Keratinocyte (primary cell): ENCODE data around the gene SHC3. TPM values are rescaled to one million over a fixed set of nuclear protein-coding genes. Genes with fewer than 3 reads are reported as not detected.

Experiments used
- DNase-seq: peaks from one replicate; pipeline ENCODE4 v3.0.0-alpha.2; 2011; ENCODE audit warnings: low read depth, missing footprints, low spot score
- FAIRE-seq: peaks from 2 replicates; lab custom pipeline; 2011; peaks lifted over from hg19 to GRCh38; lab: Jason Lieb, UNC
- H2AFZ ChIP-seq: 2 replicates; pipeline ENCODE4 v1.6.0; 2012; ENCODE audit warnings: low read length, control low read depth, inconsistent platforms; ENCODE audit not compliant: control insufficient read depth
- H3K27ac ChIP-seq: 2 replicates; pipeline ENCODE4 v1.5.1; 2011; ENCODE audit warnings: low read length; ENCODE audit not compliant: control insufficient read depth, insufficient read depth
- H3K27me3 ChIP-seq: 3 replicates; pipeline ENCODE4 v1.6.0; 2011; ENCODE audit warnings: low read length; ENCODE audit not compliant: control insufficient read depth, insufficient read depth; ENCODE audit errors: extremely low read depth
- H3K36me3 ChIP-seq, 2 experiments: 2 replicates in 1 of 2; 3 replicates in 1 of 2; pipeline ENCODE4 v1.5.1; 2011; ENCODE audit warnings: low read length in 2 of 2, mild to moderate bottlenecking in 1 of 2; ENCODE audit not compliant: control insufficient read depth in 2 of 2, insufficient read depth in 2 of 2; ENCODE audit errors: extremely low read depth in 1 of 2
- H3K4me1 ChIP-seq: 3 replicates; pipeline ENCODE4 v1.5.1; 2011; ENCODE audit warnings: low read length; ENCODE audit not compliant: control insufficient read depth, insufficient read depth; ENCODE audit errors: extremely low read depth
- H3K4me2 ChIP-seq: 3 replicates; pipeline ENCODE4 v1.6.0; 2011; ENCODE audit warnings: low read depth, low read length; ENCODE audit not compliant: control insufficient read depth, insufficient read depth; ENCODE audit errors: extremely low read depth
- H3K4me3 ChIP-seq, 3 experiments: fragments of 200-600 bp in 1 of 3; sonication (generic) in 1 of 3; 2 replicates in 2 of 3; 3 replicates in 1 of 3; pipeline ENCODE4 v1.5.1; 2011 to 2016; ENCODE audit warnings: low read length in 3 of 3, mild to moderate bottlenecking in 3 of 3, control low read depth in 2 of 3, inconsistent platforms in 1 of 3, low read depth in 1 of 3, mixed read lengths in 1 of 3, mixed run types in 1 of 3, moderate library complexity in 1 of 3; ENCODE audit not compliant: control insufficient read depth in 2 of 3, insufficient read depth in 2 of 3; ENCODE audit errors: extremely low read depth in 1 of 3
- H3K79me2 ChIP-seq: 2 replicates; pipeline ENCODE4 v1.6.0; 2012; ENCODE audit warnings: low read length; ENCODE audit not compliant: control insufficient read depth, insufficient read depth
- H3K9ac ChIP-seq: 3 replicates; pipeline ENCODE4 v1.6.0; 2011; ENCODE audit warnings: low read length; ENCODE audit not compliant: control insufficient read depth, insufficient read depth; ENCODE audit errors: extremely low read depth
- H3K9me1 ChIP-seq: 3 replicates; pipeline ENCODE4 v1.6.0; 2011; ENCODE audit warnings: low read length; ENCODE audit not compliant: control insufficient read depth, insufficient read depth; ENCODE audit errors: extremely low read depth
- H3K9me3 ChIP-seq: 2 replicates; pipeline ENCODE4 v1.5.1; 2012; ENCODE audit warnings: low read depth, low read length; ENCODE audit not compliant: control insufficient read depth
- H4K20me1 ChIP-seq: 3 replicates; pipeline ENCODE4 v1.6.0; 2011; ENCODE audit warnings: low read length; ENCODE audit not compliant: control insufficient read depth, insufficient read depth; ENCODE audit errors: extremely low read depth
- CTCF ChIP-seq, 3 experiments: IDR thresholded peaks in 1 of 3; conservative IDR thresholded peaks in 1 of 3; optimal IDR thresholded peaks in 1 of 3; 2 replicates in 2 of 3; 3 replicates in 1 of 3; pipeline versions ENCODE3 to v1.5.1; 2011; ENCODE audit warnings: low read length in 3 of 3, mild to moderate bottlenecking in 3 of 3, moderate library complexity in 2 of 3, control low read depth in 1 of 3, inconsistent platforms in 1 of 3; ENCODE audit not compliant: insufficient read depth in 2 of 3; ENCODE audit errors: extremely low read depth in 1 of 3
- EZH2 ChIP-seq: IDR thresholded peaks from one replicate; pipeline ENCODE4 v1.6.1; 2012; ENCODE audit warnings: inconsistent platforms, mild to moderate bottlenecking, low read length, moderate library complexity
- dilution Hi-C: fragments of 300-500 bp; cut with MboI; formaldehyde crosslinking; loops from one replicate; pipeline ENCODE4 v1.7.0; 2020; ENCODE audit warnings: low sequenced_read_pairs; ENCODE audit not compliant: extremely low pct_ligation_motif_present
- polyA plus RNA-seq, 5 experiments: library from polyadenylated mRNA; depleted of rRNA in 3 of 5; stranded (reverse) in 3 of 5; stranded (forward) in 1 of 5; unstranded in 1 of 5; fragments of >200 nt; gene quantifications; 1 replicate in 1 of 5; 2 replicates in 3 of 5; 3 replicates in 1 of 5; pipeline versions ENCODE4 v1.2.1 to v1.2.3, GENCODE V29; 2011 to 2012; ENCODE audit warnings: missing spikeins in 2 of 5, low read depth in 1 of 5, low replicate concordance in 1 of 5

The SHC3 gene
- polyA plus RNA-seq, 1 donor (not counting 4 experiments of a cell fraction or from before 2014, with no cell fraction given) = 0.03 TPM

- H3K9ac ChIP-seq = no peak overlapping the region
- H3K36me3 ChIP-seq = no peaks in the 10 kb centered on the region
- H3K79me2 ChIP-seq = no peaks in the 10 kb centered on the region
- H3K4me1 ChIP-seq = no peaks in the 10 kb centered on the region
- no peak overlapping the region for H3K4me2 ChIP-seq
- H3K4me3 ChIP-seq = no peak overlapping the region
- H2AFZ ChIP-seq = no peak overlapping the region
- dilution Hi-C loops = no loop called here
- no peaks in the 10 kb centered on the region for H3K9me3 ChIP-seq
- no peaks in the 10 kb centered on the region for H3K27me3 ChIP-seq
- H3K27ac ChIP-seq = no peak overlapping the region
- no peaks in the 10 kb centered on the region for H3K9me1 ChIP-seq
- no peaks in the 10 kb centered on the region for H4K20me1 ChIP-seq
- no peak for TF ChIP-seq EZH2
- TF ChIP-seq CTCF (optimal IDR thresholded peaks at IDR 0.05 in 1 of 3, IDR thresholded peaks at IDR 0.05 in 1 of 3, conservative IDR thresholded peaks at IDR 0.05 in 1 of 3; ENCODE audit: extremely low read depth in 1 of 3, insufficient read depth in 2 of 3, low read length in 3 of 3) = no peak
- DNase-seq (no peak), FAIRE-seq (no peak)
Observed at GRCh38 chr9:88993871-88994460, 184.7 kb downstream of the SHC3 start.

- FAIRE-seq (no peak), DNase-seq (no peak)
- TF ChIP-seq CTCF (optimal IDR thresholded peaks at IDR 0.05 in 1 of 3, IDR thresholded peaks at IDR 0.05 in 1 of 3, conservative IDR thresholded peaks at IDR 0.05 in 1 of 3; ENCODE audit: extremely low read depth in 1 of 3, insufficient read depth in 2 of 3, low read length in 3 of 3) = no peak
- no peak for TF ChIP-seq EZH2
- H3K79me2 ChIP-seq = no peaks in the 10 kb centered on the region
- no peak overlapping the region for H3K4me2 ChIP-seq
- H2AFZ ChIP-seq = no peak overlapping the region
- H3K36me3 ChIP-seq = no peaks in the 10 kb centered on the region
- H3K4me3 ChIP-seq = no peak overlapping the region
- no peak overlapping the region for H3K9ac ChIP-seq
- H3K9me1 ChIP-seq = no peaks in the 10 kb centered on the region
- H3K27ac ChIP-seq = no peak overlapping the region
- no peaks in the 10 kb centered on the region for H3K9me3 ChIP-seq
- no peaks in the 10 kb centered on the region for H4K20me1 ChIP-seq
- dilution Hi-C loops = no loop called here
- H3K27me3 ChIP-seq = no peaks in the 10 kb centered on the region
- no peaks in the 10 kb centered on the region for H3K4me1 ChIP-seq
Observed at GRCh38 chr9:88993327-88993726, 185.3 kb downstream of the SHC3 start.
